ENCODE data around the gene TRIM21.

TRIM21 gene

GRCh38 chr11:4393858-4394223 lies 339 bp upstream of the TRIM21 start:
- Histone ChIP-seq H3K4me3 (ENCODE audit: low read depth, low read length) (peak overlapping the region; percentile 92; the same call in 1 of the 2 replicates), H3K4me1 (ENCODE audit: control insufficient read depth, insufficient read depth, low read length) (no peaks in the 10 kb centered on the region), H3K27ac (ENCODE audit: extremely low read depth, low read depth, low read length) (no peak overlapping the region), H3K36me3 (ENCODE audit: control insufficient read depth in 2 of 2, insufficient read depth in 1 of 2, low read length in 2 of 2) (peaks cover 0 to 15% of the 10 kb centered on the region in 2 experiments; a peak in 1 of 3 replicates), H3K9me3 (ENCODE audit: control insufficient read depth, insufficient read depth, low read depth, low read length) (no peaks in the 10 kb centered on the region)
- CTCF ChIA-PET = interaction anchor here (0.6 to 1.1 kb wide), 4 partner anchors 25 to 233 kb away, joined by 3 to 5 read pairs (median 4); no protein-coding TSS in a partner anchor
- POLR2A ChIA-PET = no interaction called here
- no peak for TF ChIP-seq ZNF560 (tag by site-specific recombination; IDR thresholded peaks at IDR 0.05; ENCODE audit: borderline replicate concordance)
- no peak for TF ChIP-seq ZNF423 (tag by site-specific recombination; IDR thresholded peaks at IDR 0.05)
- no peak for TF ChIP-seq ZNF670 (tag by site-specific recombination; IDR thresholded peaks at IDR 0.05; ENCODE audit: low read depth)
- no peak for TF ChIP-seq PRDM6 (tag by site-specific recombination; IDR thresholded peaks at IDR 0.05)
- TF ChIP-seq ZNF623 (tag by site-specific recombination; IDR thresholded peaks at IDR 0.05) = no peak
- no peak for TF ChIP-seq EGR2 (tag by site-specific recombination; IDR thresholded peaks at IDR 0.05; ENCODE audit: low read depth)
- no peak for TF ChIP-seq ZNF394 (tag by site-specific recombination; IDR thresholded peaks at IDR 0.05; ENCODE audit: borderline replicate concordance)
- TF ChIP-seq, protein P1, sequence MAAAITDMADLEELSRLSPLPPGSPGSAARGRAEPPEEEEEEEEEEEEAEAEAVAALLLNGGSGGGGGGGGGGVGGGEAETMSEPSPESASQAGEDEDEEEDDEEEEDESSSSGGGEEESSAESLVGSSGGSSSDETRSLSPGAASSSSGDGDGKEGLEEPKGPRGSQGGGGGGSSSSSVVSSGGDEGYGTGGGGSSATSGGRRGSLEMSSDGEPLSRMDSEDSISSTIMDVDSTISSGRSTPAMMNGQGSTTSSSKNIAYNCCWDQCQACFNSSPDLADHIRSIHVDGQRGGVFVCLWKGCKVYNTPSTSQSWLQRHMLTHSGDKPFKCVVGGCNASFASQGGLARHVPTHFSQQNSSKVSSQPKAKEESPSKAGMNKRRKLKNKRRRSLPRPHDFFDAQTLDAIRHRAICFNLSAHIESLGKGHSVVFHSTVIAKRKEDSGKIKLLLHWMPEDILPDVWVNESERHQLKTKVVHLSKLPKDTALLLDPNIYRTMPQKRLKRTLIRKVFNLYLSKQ (tag by site-specific recombination; IDR thresholded peaks at IDR 0.05; ENCODE audit: borderline replicate concordance) = no peak
- no peak for TF ChIP-seq ZNF621 (tag by site-specific recombination; IDR thresholded peaks at IDR 0.05)
- no peak for TF ChIP-seq ZNF701 (tag by site-specific recombination; IDR thresholded peaks at IDR 0.05)
- no peak for TF ChIP-seq ZBTB1 (tag by site-specific recombination; IDR thresholded peaks at IDR 0.05)
- no peak for TF ChIP-seq ZNF354C (tag by site-specific recombination; IDR thresholded peaks at IDR 0.05; ENCODE audit: borderline replicate concordance, low read depth)
- TF ChIP-seq ZNF747 (tag by site-specific recombination; IDR thresholded peaks at IDR 0.05) = no peak
- no peak for TF ChIP-seq ZNF600 (tag by site-specific recombination; IDR thresholded peaks at IDR 0.05)
- no peak for TF ChIP-seq ZNF830 (tag by site-specific recombination; IDR thresholded peaks at IDR 0.05; ENCODE audit: low read depth)
- TF ChIP-seq, protein P2, sequence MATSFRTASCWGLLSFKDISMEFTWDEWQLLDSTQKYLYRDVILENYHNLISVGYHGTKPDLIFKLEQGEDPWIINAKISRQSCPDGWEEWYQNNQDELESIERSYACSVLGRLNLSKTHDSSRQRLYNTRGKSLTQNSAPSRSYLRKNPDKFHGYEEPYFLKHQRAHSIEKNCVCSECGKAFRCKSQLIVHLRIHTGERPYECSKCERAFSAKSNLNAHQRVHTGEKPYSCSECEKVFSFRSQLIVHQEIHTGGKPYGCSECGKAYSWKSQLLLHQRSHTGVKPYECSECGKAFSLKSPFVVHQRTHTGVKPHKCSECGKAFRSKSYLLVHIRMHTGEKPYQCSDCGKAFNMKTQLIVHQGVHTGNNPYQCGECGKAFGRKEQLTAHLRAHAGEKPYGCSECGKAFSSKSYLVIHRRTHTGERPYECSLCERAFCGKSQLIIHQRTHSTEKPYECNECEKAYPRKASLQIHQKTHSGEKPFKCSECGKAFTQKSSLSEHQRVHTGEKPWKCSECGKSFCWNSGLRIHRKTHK (tag by site-specific recombination; IDR thresholded peaks at IDR 0.05) = no peak
- TF ChIP-seq BCL11A (tag by site-specific recombination; IDR thresholded peaks at IDR 0.05; ENCODE audit: low read depth) = no peak

- Histone ChIP-seq H3K4me3 (ENCODE audit: low read depth, low read length) (no peak overlapping the region), H3K36me3 (ENCODE audit: control insufficient read depth in 2 of 2, insufficient read depth in 1 of 2, low read length in 2 of 2) (peaks cover 0 to 65% of the 10 kb centered on the region in 2 experiments; a peak in 2 of 3 replicates), H3K9me3 (ENCODE audit: control insufficient read depth, insufficient read depth, low read depth, low read length) (no peaks in the 10 kb centered on the region), H3K27ac (ENCODE audit: extremely low read depth, low read depth, low read length) (no peak overlapping the region), H3K4me1 (ENCODE audit: control insufficient read depth, insufficient read depth, low read length) (no peaks in the 10 kb centered on the region)
- ChIA-PET POLR2A (no interaction called here), CTCF (interaction anchor here (0.5 kb wide), 1 partner anchor 144 kb away, joined by 5 read pairs; no protein-coding TSS in a partner anchor)
- TF ChIP-seq ZBTB48 (tag by site-specific recombination; IDR thresholded peaks at IDR 0.05) (no peak), PATZ1 (tag by site-specific recombination; IDR thresholded peaks at IDR 0.05) (no peak), ZNF239 (tag by site-specific recombination; IDR thresholded peaks at IDR 0.05) (no peak), ZNF571 (tag by site-specific recombination; IDR thresholded peaks at IDR 0.05) (no peak), ZSCAN23 (tag by site-specific recombination; IDR thresholded peaks at IDR 0.05) (no peak), ZNF626 (tag by site-specific recombination; IDR thresholded peaks at IDR 0.05) (no peak), ZNF112 (tag by site-specific recombination; IDR thresholded peaks at IDR 0.05) (no peak), SP7 (tag by site-specific recombination; IDR thresholded peaks at IDR 0.05) (no peak)
- TF ChIP-seq, protein P3, sequence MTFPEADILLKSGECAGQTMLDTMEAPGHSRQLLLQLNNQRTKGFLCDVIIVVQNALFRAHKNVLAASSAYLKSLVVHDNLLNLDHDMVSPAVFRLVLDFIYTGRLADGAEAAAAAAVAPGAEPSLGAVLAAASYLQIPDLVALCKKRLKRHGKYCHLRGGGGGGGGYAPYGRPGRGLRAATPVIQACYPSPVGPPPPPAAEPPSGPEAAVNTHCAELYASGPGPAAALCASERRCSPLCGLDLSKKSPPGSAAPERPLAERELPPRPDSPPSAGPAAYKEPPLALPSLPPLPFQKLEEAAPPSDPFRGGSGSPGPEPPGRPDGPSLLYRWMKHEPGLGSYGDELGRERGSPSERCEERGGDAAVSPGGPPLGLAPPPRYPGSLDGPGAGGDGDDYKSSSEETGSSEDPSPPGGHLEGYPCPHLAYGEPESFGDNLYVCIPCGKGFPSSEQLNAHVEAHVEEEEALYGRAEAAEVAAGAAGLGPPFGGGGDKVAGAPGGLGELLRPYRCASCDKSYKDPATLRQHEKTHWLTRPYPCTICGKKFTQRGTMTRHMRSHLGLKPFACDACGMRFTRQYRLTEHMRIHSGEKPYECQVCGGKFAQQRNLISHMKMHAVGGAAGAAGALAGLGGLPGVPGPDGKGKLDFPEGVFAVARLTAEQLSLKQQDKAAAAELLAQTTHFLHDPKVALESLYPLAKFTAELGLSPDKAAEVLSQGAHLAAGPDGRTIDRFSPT (tag by site-specific recombination; IDR thresholded peaks at IDR 0.05) = no peak
- TF ChIP-seq, protein P4, sequence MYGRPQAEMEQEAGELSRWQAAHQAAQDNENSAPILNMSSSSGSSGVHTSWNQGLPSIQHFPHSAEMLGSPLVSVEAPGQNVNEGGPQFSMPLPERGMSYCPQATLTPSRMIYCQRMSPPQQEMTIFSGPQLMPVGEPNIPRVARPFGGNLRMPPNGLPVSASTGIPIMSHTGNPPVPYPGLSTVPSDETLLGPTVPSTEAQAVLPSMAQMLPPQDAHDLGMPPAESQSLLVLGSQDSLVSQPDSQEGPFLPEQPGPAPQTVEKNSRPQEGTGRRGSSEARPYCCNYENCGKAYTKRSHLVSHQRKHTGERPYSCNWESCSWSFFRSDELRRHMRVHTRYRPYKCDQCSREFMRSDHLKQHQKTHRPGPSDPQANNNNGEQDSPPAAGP (tag by site-specific recombination; IDR thresholded peaks at IDR 0.05) = no peak
Observed at GRCh38 chr11:4388221-4388620, 5.3 kb downstream of the TRIM21 start.
